Measurements from ENCODE around the gene UBE2V1.

DNA sequence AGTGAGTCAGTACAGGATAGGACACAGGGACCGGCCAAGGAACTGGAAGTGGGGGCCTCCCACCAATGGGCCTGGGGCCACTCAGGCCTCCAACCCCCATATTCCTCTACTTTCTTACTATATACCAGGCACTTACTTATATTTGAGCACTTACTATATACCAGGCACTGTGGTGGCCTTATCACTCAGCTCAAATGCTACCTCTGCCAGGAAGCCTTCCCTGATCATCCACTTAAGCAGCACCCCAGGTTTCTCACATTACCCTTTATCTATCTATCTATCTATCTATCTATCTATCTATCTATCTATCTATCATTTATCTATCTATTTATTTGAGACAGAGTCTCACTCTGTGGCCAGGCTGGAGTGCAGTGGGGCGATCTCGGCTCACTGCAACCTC, 12.3 kb upstream of the UBE2V1 start:
- no peak for TF ChIP-seq POLR2A (IDR thresholded peaks at IDR 0.05)
- no peak for TF ChIP-seq EP300 (IDR thresholded peaks at IDR 0.05)
